ENCODE measurements around the gene UHRF1. TPM values are rescaled to one million over a fixed set of nuclear protein-coding genes. Genes with fewer than 3 reads are reported as not detected.

UHRF1 gene
- polyA plus RNA-seq, 1 experiment: 10.3 TPM

DNA sequence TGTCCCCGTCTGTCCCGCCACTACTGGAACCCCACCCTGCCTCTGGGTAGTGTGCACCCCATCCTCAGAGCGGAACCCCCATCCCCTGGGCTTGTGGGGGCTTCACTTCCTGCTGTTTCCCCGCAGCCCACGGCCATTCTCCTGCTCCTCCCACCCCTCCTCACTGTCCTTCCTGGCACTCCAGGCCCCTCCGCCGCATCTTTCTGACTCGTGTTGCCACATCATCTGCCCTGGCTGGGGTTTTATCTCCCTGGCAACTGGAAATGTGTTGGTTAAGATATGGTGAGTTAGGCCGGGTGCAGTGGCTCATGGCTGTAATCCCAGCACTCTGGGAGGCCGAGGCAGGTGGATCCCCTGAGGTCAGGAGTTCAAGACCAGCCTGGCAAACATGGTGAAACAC lies 96.9 kb downstream of the UHRF1 start:
- TF ChIP-seq, protein P1, sequence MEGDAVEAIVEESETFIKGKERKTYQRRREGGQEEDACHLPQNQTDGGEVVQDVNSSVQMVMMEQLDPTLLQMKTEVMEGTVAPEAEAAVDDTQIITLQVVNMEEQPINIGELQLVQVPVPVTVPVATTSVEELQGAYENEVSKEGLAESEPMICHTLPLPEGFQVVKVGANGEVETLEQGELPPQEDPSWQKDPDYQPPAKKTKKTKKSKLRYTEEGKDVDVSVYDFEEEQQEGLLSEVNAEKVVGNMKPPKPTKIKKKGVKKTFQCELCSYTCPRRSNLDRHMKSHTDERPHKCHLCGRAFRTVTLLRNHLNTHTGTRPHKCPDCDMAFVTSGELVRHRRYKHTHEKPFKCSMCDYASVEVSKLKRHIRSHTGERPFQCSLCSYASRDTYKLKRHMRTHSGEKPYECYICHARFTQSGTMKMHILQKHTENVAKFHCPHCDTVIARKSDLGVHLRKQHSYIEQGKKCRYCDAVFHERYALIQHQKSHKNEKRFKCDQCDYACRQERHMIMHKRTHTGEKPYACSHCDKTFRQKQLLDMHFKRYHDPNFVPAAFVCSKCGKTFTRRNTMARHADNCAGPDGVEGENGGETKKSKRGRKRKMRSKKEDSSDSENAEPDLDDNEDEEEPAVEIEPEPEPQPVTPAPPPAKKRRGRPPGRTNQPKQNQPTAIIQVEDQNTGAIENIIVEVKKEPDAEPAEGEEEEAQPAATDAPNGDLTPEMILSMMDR (IDR thresholded peaks at IDR 0.05; ENCODE audit: insufficient read depth, low read depth, low read length): no peak
- no peak for DNase-seq (ENCODE audit: low read depth)
- Histone ChIP-seq H3K27me3 (ENCODE audit: control insufficient read depth, insufficient read depth, low read length) (no peaks in the 10 kb centered on the region), H3K4me3 (ENCODE audit: low read depth, low read length) (no peak overlapping the region), H3K36me3 (ENCODE audit: control insufficient read depth, insufficient read depth, low read length) (peaks cover 8% of the 10 kb centered on the region)
- CTCF ChIA-PET: interaction anchor here (2.3 kb wide), 1 partner anchor 23 kb away, joined by 7 read pairs; no protein-coding TSS in a partner anchor
- POLR2A ChIA-PET: no interaction called here

DNA sequence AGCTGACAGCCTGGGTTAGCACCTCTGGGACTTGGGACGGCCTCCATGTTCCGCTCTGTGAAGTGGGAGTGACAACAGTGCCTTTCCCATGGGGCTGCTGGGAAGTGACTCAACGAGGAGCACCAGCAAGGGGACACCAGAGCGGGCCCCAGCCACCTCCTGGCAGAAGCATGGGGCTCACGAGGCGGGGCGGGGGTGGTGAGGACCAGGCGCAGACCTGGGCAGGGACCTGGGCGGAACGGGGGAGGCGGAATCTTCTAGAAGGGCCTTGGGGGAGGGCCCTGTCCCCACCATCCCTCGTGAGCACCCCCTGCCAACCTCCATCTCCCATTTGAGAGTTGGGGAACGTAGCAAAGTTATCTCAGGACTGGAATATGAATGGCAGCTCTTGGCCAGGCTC lies 97.5 kb downstream of the UHRF1 start:
- Histone ChIP-seq H3K27me3 (ENCODE audit: control insufficient read depth, insufficient read depth, low read length) (no peaks in the 10 kb centered on the region), H3K4me3 (ENCODE audit: low read depth, low read length) (no peak overlapping the region), H3K36me3 (ENCODE audit: control insufficient read depth, insufficient read depth, low read length) (peaks cover 9% of the 10 kb centered on the region)
- CTCF ChIA-PET: interaction anchor here (1.9 to 2.3 kb wide), 2 partner anchors 22 to 24 kb away, joined by 5 to 7 read pairs; no protein-coding TSS in a partner anchor
- POLR2A ChIA-PET: no interaction called here
- DNase-seq (ENCODE audit: low read depth): no peak
- TF ChIP-seq, protein P1 (IDR thresholded peaks at IDR 0.05; ENCODE audit: insufficient read depth, low read depth, low read length): no peak

Small RNA genes lying within 50 kb of the gene (small RNA-seq; reads per million reads assigned to genes)
- gene MIR4747 (ENCODE audit: insufficient read length, low read depth, low replicate concordance): not detected

Other genes starting within 250 kb of the UHRF1 start
- gene MYDGF, start 239.2 kb upstream of the UHRF1 start, polyA plus RNA-seq (2011; rRNA removed): 162 and 222 TPM in 2 replicates
- gene DPP9, start 185.7 kb upstream of the UHRF1 start, polyA plus RNA-seq (2011; rRNA removed): 4.5 and 12.3 TPM in 2 replicates
- 3.8 and 5.6 TPM in 2 replicates for gene FEM1A, start 117.8 kb upstream of the UHRF1 start, polyA plus RNA-seq (2011; rRNA removed)
- 1.7 and 1.9 TPM in 2 replicates for gene TICAM1, start 77.8 kb upstream of the UHRF1 start, polyA plus RNA-seq (2011; rRNA removed)
- gene PLIN3, start 41.8 kb upstream of the UHRF1 start, polyA plus RNA-seq (2011; rRNA removed): 128 and 211 TPM in 2 replicates
- gene ARRDC5, start 6.6 kb upstream of the UHRF1 start, polyA plus RNA-seq (2011; rRNA removed): not detected in 2 replicates
- 10.5 and 15.2 TPM in 2 replicates for gene KDM4B, start 59.6 kb downstream of the UHRF1 start, polyA plus RNA-seq (2011; rRNA removed)

Measured in BJ (cell line).